Epithelial cell of prostate (primary cell): ENCODE results near the gene SUPT4H1.

ENCODE experiments used
- DNase-seq: peaks from one replicate; pipeline ENCODE4 v3.0.0-alpha.2; 2011; ENCODE audit warnings: low read depth, low spot score
- H3K27ac ChIP-seq: fragments of 450-650 bp; 2 replicates; pipeline ENCODE4 v1.5.1; 2017; ENCODE audit warnings: mild to moderate bottlenecking

SUPT4H1 gene

DNA sequence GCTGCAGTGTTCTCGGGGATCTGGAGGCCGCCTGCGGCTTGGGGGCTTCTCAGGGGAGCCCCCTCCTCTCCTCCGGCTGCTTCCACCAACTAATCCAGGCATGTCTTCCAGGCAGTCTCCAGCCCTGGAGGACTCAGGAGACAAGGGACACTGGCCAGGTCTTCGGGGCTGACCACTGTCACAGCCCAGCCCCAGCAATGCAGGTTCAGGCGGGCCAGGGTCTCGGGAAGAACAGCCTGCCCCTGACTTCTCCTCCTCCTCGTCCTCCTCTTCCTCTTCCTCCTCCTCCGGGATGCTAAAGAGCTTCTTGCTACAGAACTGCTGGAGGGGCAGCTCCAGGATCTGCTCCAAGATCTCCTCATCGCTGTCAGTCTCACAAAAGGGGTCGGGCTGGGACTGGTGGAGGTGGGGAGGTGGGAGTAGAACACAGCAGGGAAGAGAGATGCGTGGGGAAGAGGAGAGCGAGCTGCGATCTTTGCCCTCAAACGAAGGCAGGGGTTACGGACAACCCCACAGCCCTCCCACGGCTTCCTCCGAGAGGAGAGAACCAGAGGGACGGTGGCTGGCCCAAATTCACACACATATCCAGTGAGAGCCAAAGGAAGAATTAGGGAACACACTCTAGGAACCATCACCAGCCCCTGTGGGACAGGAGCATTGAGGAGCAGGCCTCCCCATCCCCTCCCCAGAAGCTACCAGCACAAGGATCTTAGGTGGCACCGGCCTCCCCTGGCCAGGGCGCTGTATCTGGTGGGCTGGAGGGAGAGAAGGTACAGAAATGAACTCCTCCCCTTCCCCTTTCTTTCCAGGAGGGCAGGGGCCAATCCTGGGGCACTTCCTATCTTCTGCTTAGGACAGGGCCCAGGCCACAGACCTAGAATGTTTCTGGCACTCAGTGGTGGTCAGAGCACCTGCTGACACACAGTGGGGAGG, 42.8 kb downstream of the SUPT4H1 start:
- no peak for DNase-seq
- no peak overlapping the region for H3K27ac ChIP-seq

DNA sequence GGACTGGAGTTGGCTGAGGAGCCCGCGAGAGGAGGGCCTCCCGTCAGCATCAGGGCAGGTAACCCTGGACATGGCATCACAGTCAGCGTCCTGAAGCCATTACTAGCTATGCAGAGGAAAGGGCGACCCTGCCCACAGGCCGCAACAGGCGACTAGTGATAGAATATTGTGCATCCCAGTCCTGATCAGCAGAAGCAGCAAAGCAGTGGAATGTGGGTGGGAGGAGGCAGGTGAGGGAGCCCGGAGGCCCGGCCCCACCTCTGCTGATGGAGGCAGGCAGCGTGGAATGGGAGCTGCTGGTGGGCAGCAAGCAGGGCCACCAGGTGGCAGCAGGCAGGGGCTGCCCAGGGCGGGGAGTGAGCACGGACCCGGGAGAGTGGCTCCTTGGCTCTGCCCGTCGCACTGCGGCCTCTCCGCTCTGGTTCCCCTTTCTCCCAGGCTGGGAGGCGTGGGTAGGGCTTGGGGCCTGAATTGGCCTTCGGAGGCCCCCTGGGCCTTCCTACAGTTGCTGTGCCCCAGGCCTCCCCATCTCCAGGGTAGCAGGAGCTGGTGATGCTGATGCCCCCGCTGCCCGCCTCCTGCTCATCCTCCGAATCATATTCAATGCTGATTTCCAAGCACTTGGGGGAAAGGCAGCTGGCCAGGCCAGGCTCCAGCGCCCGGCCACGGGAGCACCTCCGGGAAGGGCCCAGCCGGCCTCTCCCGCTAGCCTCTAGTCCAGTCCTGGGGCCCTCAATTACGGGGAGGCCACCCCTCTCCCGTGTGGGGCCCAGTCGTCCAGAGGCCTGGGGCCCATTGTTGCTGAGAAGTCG, 43.6 kb downstream of the SUPT4H1 start:
- no peak for DNase-seq
- H3K27ac ChIP-seq = no peak overlapping the region

DNA sequence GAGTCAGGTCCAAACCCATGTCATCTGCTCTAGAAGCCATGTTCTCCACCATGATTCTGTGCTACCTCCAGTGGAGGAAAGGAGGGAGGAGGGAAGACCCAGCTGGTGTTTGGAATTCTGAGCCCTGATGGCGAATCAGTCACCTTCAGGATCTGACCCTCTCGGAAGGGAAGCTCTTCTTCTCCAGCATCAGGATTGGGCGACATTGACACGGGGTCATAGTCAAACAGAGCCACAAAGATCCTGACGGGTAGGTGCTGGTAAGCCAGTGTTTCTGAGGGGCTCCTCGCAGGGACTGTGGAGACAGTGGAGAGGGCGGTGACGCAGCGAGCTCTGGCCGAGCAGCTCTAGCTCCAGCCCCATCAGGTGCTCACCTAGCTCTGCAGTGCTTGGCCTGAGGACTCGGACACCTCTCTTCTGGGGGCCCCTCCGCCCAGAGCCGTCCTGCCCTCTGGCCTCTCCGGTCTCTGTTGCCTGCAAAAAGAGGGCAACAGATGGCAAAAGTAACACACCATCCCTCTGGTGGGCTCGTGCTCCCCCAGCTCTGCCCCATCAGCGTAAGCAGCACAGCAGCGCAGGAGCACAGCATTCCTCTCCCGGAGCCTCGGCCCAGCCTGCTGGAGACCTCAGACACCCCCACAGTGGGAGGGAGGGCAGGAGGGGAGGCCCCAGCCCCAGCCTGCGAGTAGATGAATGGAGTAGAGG, 44.4 kb downstream of the SUPT4H1 start:
- DNase-seq = no peak
- no peak overlapping the region for H3K27ac ChIP-seq

DNA sequence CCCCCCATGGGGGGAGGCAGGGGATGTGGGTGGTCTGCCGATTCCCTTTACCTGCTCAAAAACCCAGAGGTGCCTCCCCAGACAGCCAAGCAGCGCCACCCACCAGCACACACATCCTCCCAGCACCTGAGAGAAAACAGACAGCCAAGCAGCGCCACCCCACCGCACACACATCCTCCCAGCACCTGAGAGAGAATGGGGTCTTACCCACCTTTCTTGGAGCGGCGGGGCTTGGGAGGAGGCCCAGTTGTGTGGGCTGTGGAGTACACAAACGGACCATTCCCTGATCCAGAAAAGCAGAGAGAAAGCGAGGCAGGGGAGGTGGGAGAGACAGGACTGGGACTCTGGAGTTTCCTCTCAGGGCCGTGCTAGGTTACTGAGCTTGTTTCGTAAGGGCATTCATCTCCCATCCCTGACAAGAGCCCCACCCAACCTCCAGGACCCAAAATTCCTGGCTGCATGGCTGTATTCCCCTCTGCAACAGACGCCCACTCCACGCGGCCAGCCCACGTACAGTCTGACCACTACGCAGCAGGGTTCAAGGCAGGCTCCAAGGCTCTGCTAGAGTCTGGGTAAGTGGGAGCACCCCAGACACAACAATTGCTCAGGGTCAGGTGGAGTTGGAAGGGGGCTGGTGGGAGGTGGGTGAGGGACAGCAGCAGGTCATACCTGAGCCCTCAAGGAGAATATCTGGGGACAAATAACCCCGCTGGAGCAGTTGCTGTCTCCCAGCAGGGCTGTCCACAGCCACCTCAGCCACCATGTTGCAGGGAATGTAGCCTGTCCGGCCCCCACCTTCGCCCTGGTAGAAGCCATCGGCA, 45.7 kb downstream of the SUPT4H1 start:
- no peak for DNase-seq

DNA sequence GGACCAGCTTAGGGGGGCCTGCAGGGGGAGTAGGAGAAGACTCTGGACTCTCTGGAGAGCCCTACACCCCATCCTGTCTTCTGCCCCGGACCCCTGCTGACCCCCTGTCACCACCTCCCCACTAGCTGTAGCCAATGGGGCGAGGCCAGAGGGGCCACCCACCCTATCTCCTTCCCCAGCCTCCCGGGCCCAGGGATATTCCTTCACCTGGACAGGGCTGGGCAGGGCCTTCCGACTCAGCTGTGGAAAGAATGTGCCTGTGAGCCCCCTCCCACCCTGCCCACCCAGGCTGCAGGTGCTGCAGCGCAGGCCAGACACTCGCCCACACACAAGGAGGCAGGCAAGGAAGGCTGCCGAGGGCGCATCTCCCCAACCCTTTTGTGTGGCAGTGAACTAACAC, 46.4 kb downstream of the SUPT4H1 start:
- DNase-seq = no peak
- no peak overlapping the region for H3K27ac ChIP-seq

More for the DNA sequence above, 45.7 kb downstream of the SUPT4H1 start:
- no peak overlapping the region for H3K27ac ChIP-seq

DNA sequence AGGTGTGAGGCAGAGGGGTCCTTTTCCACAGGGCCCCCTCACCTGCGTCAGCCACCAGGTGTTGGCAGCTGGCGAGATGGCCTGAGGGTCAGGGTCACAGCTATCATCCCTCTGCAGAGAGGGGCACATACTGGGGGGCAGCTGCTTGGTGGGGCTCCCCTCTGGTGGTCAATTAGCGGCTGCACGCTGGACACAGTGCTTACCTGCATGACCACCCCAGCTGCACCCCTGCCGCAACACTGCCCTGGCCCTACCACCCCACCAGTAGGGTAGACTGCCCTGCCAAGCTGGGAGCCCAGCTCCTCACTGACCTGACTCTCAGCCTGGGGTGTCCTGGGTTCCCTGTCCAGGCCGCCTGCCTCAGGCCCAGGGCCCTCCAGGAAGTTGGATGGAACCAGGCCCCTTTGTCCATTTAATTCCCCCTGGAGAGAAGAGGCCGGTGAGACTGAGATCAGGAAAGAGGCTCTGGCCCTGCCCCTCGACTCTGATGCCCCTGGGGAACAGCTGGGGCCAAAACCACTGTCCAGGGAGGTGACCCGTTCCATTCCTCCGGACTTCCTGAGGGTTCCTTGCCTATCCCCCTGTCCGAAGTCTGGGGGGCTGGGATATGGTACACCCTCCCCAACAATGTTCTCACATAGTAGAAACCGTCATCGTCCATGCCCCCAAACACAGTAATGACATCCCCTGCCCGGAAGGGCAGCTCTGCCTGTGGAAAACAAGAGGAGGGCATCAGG, 47.1 kb downstream of the SUPT4H1 start:
- DNase-seq = no peak
- H3K27ac ChIP-seq = no peak overlapping the region

DNA sequence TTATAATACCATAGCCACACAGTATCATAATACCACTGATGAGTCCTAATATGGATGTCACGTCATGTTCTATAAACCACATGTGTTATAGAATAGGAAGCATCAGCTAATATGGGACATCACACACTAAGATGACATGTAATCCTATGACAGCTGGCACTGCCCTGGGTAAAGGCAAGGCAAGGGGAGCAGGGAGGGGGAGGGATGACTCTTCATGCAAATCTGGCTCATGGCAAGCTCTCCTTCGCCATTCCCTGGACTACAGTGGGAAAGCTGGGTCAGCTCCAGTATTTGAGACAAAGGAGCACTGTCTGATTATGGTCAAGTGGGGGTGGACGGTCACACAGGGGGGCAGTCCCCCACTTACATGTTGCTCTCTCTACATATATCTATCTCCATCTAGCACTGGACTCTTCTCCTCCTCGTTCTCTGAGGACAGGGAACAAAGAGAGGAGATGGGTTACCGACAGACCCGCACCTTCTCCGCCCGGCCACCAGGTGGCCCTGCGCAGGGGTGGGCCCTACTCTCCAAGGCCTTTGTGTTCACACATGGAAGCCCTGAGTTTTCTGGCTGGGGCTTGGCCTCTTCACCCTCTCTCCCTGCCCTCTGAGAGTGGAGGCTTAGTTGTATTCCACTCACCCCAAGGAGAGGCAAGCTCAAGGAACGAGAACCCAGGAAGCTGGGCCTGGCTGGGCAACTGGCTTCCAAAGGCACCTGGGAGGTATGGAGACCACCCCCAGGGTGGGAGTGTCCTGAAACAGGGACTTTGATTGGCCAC, 47.8 kb downstream of the SUPT4H1 start:
- no peak for DNase-seq
- no peak overlapping the region for H3K27ac ChIP-seq

DNA sequence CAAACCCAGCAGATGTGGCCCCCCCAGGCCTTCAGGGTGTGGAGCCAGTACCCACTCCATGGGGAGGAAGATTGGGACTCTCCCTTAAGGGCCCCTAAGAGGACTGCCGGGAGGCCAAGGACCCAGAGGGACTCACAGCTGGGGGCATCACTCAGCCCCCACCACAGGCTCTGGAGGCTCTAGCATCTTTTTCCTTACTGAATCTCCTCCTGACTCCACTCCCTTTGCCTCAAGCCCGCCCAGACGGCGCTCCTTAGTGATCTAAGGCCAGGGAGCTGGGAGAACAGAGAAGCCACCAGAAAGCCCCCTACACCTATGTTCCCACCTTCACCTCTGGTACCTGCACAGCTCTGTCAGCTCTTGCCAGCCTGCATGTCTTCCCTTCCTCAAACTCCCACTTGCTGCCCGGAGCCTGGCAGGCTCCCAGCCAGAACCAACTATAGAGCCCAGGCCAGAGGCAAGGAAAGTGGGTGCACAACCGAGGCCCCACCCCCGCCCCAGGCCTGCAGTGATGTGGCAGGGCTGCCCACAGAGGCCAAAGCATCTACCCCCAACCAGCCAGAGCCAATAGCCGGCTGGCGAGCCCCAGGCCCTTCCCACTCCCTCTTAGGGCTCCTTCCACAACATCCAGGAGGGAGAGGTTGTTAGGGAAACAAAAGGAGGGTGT, 48.9 kb downstream of the SUPT4H1 start:
- no peak for DNase-seq
- H3K27ac ChIP-seq = no peak overlapping the region

DNA sequence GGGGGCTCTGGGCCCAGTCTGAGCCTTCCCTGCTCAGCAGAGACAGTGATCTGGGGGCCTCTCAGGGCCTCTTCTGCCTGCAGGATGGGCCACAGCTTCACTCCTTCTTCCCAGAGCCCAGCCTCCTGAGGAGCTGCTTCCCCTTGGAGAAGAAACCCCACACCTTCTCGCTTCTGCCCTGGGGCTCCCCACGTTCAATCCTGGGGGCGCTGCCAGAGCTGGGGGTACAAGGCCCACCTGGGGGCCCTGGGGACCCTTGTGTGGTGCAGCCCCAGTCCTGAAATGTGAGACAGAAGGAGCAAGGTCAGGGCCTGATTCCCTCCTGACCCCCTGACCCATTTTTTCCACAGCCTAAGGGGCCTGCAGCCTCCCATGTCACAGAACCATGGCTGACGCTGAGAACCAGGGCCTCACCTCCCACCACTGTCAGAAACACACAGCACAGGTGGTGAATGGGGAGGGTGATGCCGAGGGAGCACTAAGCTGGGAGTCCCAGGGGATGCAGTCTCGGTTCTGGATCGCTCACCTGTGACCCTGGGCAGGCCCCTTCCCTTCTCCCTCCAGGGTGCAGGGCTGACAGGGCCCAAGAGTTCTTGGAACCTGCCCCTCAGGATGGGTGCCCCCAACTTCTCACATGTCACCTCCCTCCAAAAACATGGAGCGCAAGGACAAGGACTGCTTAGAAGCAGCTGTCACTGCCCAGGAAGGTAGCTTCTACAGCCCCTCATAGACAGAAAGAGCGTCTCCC, 49.7 kb downstream of the SUPT4H1 start:
- no peak overlapping the region for H3K27ac ChIP-seq
- no peak for DNase-seq

DNA sequence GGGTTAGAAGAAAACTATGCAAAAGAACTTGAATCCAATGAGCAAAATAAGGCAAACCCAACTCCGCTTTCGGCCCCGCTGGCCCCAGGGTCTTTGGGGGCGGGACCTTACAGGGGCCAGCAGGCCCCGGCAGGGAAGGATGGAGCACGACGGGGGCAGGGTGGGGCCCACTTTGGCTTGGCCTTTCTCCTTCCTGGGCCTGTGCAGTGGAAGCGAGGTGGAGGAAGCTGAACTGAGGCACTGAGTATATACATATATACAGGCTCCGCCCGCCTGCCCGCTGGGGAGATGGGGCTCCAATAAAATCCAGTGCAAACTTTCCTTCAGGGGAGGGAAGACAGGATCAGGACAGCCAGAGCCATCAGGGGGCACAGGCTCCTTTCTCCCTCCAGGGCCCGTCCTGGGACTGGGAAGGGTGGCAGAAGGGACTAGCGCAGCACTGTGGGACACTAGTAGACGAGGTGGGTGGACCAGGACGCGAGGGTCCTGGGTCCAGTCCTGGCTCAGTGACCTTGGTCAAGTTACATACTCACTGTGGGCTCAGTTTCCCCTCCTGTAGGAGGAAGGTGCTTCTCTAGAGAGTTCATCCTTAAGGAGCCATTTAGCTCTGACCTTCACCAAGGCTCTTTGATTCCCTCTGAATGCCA, 50.4 kb downstream of the SUPT4H1 start:
- no peak overlapping the region for H3K27ac ChIP-seq
- no peak for DNase-seq

DNA sequence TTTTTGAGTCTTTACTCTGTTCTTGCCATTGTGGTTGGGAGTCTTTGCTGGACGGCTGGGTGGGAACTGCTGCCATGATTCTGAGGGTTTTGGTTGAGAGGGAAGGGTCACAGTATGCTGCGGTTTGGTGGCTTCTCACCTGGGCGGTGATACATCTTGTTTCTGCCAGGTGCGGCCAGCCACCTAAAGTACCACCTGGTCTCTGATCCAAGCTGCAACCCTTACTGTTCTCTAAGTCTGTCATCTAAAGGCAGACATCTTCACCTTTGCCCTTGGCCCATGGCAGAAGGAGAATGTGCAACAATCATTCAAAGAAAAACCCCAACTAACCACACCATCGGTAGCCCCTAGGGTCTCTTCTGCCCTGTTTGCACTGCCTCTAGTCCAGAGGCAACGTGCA, 51.7 kb downstream of the SUPT4H1 start:
- DNase-seq = no peak
- no peak overlapping the region for H3K27ac ChIP-seq
